K562 (cell line): ENCODE results near the gene YBX1.

ENCODE experiments used
- ELF2 ChIP-seq: fragments of 250-450 bp; sonication (Bioruptor Pico); IDR thresholded peaks from 2 replicates; pipeline ENCODE4 v1.5.0; 2021; ENCODE audit warnings: mild to moderate bottlenecking
- EP300 ChIP-seq: IDR thresholded peaks from 2 replicates; pipeline ENCODE4 v1.6.1; 2012; ENCODE audit warnings: low read length, improper control_type of control experiment
- HDAC2 ChIP-seq: fragments of 450-650 bp; IDR thresholded peaks from 2 replicates; pipeline ENCODE4 v1.6.1; 2016; ENCODE audit warnings: mild to moderate bottlenecking
- JUNB ChIP-seq: fragments of 450-650 bp; formaldehyde crosslinking; conservative IDR thresholded peaks from 2 replicates; pipeline ENCODE4 v1.4.0; 2020; ENCODE audit warnings: mild to moderate bottlenecking
- MAX ChIP-seq: sonication (generic); formaldehyde crosslinking; IDR thresholded peaks from 2 replicates; pipeline ENCODE4 v1.9.0; 2022; ENCODE audit warnings: mild to moderate bottlenecking, missing genetic modification reagents
- POLR2A ChIP-seq: fragments of 450-650 bp; conservative IDR thresholded peaks from 2 replicates; pipeline ENCODE4 v1.6.1; 2016
- POLR2AphosphoS5 ChIP-seq: IDR thresholded peaks from 2 replicates; pipeline ENCODE4 v1.6.1; 2011; ENCODE audit warnings: mild to moderate bottlenecking, low read depth, low read length, moderate library complexity; ENCODE audit not compliant: control insufficient read depth, insufficient read depth
- ZFX ChIP-seq: sonication (generic); formaldehyde crosslinking; IDR thresholded peaks from 2 replicates; pipeline ENCODE4 v1.8.0; 2022; ENCODE audit warnings: mild to moderate bottlenecking, missing genetic modification reagents, moderate library complexity
- ZNF121 ChIP-seq: sonication (generic); formaldehyde crosslinking; conservative IDR thresholded peaks from 2 replicates; pipeline ENCODE4 v1.8.0; 2022; ENCODE audit warnings: missing genetic modification reagents
- TF ChIP-seq, protein P1 (sequence below): sonication (generic); formaldehyde crosslinking; IDR thresholded peaks from 2 replicates; pipeline ENCODE4 v1.8.1; 2022; ENCODE audit warnings: missing genetic modification reagents
- TF ChIP-seq, protein P2 (sequence below), 3 experiments: IDR thresholded peaks in 2 of 3; conservative IDR thresholded peaks in 1 of 3; 2 replicates each; pipeline ENCODE4 v1.5.1; 2011 to 2012; ENCODE audit warnings: low read length in 3 of 3, mild to moderate bottlenecking in 3 of 3, control low read depth in 2 of 3, improper control_type of control experiment in 1 of 3, inconsistent platforms in 1 of 3, low read depth in 1 of 3, mixed read lengths in 1 of 3, moderate library complexity in 1 of 3; ENCODE audit not compliant: insufficient read depth in 2 of 3
- TF ChIP-seq, protein P3 (sequence below): sonication (generic); formaldehyde crosslinking; IDR thresholded peaks from 2 replicates; pipeline ENCODE4 v1.8.0; 2023; ENCODE audit warnings: mild to moderate bottlenecking, missing genetic modification reagents
- TF ChIP-seq, protein P4 (sequence below): sonication (generic); formaldehyde crosslinking; IDR thresholded peaks from 2 replicates; pipeline ENCODE4 v1.8.1; 2023; ENCODE audit warnings: mild to moderate bottlenecking, missing genetic modification reagents

GRCh38 chr1:42646056-42646455, 36.2 kb upstream of the YBX1 start:
- no peak for TF ChIP-seq ELF2 (CRISPR knock-in tag)
- TF ChIP-seq MAX (CRISPR knock-in tag) = no peak
- TF ChIP-seq ZNF121 (CRISPR knock-in tag) = no peak
- TF ChIP-seq HDAC2 = no peak
- no peak for TF ChIP-seq JUNB (CRISPR knock-in tag)
- TF ChIP-seq, protein P1, sequence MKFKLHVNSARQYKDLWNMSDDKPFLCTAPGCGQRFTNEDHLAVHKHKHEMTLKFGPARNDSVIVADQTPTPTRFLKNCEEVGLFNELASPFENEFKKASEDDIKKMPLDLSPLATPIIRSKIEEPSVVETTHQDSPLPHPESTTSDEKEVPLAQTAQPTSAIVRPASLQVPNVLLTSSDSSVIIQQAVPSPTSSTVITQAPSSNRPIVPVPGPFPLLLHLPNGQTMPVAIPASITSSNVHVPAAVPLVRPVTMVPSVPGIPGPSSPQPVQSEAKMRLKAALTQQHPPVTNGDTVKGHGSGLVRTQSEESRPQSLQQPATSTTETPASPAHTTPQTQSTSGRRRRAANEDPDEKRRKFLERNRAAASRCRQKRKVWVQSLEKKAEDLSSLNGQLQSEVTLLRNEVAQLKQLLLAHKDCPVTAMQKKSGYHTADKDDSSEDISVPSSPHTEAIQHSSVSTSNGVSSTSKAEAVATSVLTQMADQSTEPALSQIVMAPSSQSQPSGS (CRISPR knock-in tag) = no peak
- no peak for TF ChIP-seq EP300
- TF ChIP-seq, protein P2, sequence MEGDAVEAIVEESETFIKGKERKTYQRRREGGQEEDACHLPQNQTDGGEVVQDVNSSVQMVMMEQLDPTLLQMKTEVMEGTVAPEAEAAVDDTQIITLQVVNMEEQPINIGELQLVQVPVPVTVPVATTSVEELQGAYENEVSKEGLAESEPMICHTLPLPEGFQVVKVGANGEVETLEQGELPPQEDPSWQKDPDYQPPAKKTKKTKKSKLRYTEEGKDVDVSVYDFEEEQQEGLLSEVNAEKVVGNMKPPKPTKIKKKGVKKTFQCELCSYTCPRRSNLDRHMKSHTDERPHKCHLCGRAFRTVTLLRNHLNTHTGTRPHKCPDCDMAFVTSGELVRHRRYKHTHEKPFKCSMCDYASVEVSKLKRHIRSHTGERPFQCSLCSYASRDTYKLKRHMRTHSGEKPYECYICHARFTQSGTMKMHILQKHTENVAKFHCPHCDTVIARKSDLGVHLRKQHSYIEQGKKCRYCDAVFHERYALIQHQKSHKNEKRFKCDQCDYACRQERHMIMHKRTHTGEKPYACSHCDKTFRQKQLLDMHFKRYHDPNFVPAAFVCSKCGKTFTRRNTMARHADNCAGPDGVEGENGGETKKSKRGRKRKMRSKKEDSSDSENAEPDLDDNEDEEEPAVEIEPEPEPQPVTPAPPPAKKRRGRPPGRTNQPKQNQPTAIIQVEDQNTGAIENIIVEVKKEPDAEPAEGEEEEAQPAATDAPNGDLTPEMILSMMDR (IDR thresholded peaks at IDR 0.05 in 2 of 3, conservative IDR thresholded peaks at IDR 0.05 in 1 of 3; ENCODE audit: insufficient read depth in 2 of 3, low read depth in 1 of 3, low read length in 3 of 3) = no peak
- TF ChIP-seq ZFX (CRISPR knock-in tag) = no peak
- TF ChIP-seq, protein P3, sequence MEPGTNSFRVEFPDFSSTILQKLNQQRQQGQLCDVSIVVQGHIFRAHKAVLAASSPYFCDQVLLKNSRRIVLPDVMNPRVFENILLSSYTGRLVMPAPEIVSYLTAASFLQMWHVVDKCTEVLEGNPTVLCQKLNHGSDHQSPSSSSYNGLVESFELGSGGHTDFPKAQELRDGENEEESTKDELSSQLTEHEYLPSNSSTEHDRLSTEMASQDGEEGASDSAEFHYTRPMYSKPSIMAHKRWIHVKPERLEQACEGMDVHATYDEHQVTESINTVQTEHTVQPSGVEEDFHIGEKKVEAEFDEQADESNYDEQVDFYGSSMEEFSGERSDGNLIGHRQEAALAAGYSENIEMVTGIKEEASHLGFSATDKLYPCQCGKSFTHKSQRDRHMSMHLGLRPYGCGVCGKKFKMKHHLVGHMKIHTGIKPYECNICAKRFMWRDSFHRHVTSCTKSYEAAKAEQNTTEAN (CRISPR knock-in tag) = no peak
- TF ChIP-seq, protein P4, sequence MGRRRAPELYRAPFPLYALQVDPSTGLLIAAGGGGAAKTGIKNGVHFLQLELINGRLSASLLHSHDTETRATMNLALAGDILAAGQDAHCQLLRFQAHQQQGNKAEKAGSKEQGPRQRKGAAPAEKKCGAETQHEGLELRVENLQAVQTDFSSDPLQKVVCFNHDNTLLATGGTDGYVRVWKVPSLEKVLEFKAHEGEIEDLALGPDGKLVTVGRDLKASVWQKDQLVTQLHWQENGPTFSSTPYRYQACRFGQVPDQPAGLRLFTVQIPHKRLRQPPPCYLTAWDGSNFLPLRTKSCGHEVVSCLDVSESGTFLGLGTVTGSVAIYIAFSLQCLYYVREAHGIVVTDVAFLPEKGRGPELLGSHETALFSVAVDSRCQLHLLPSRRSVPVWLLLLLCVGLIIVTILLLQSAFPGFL (CRISPR knock-in tag) = no peak
- no peak for TF ChIP-seq POLR2A
- no peak for TF ChIP-seq POLR2AphosphoS5
